Caco-2 (cell line): Measurements from ENCODE around the gene PER2. TPM values are rescaled to one million over a fixed set of nuclear protein-coding genes. Genes with fewer than 3 reads are reported as not detected.

ENCODE experiments used
- BruUV-seq: library from RNA; stranded (reverse); fragments of 400-500 nt; replicated peaks from 2 replicates; lab custom pipeline; 2021; lab: Mats Ljungman, UMichigan
- CTCF ChIA-PET: fragments of 300-600 bp; sonication (Branson Sonifier 250); formaldehyde crosslinking; loops from one replicate; lab custom pipeline; 2022; ENCODE audit warnings: antibody characterized with exemption; lab: Charles Lee
- POLR2A ChIA-PET: fragments of 300-600 bp; sonication (Branson Sonifier 250); formaldehyde crosslinking; loops from one replicate; lab custom pipeline; 2022; ENCODE audit warnings: antibody characterized with exemption; lab: Charles Lee
- DNase-seq, 2 experiments: peaks; one replicate each; pipeline versions ENCODE4 v3.0.0 to v3.0.0-alpha.2; 2020 to 2022
- H3K27me3 ChIP-seq: replicated peaks from 2 replicates; pipeline ENCODE4 v1.6.0; 2011; ENCODE audit warnings: low read length; ENCODE audit not compliant: control insufficient read depth, insufficient read depth
- H3K36me3 ChIP-seq: 2 replicates; pipeline ENCODE4 v1.5.1; 2011; ENCODE audit warnings: low read length; ENCODE audit not compliant: control insufficient read depth, insufficient read depth
- H3K4me1 ChIP-seq: fragments of 250-450 bp; sonication (Bioruptor Pico); 2 replicates; pipeline ENCODE4 v1.5.1; 2020; ENCODE audit warnings: mild to moderate bottlenecking
- H3K4me3 ChIP-seq: 2 replicates; pipeline ENCODE4 v1.5.1; 2011; ENCODE audit warnings: low read depth, mild to moderate bottlenecking, control low read depth, low read length
- H3K9me3 ChIP-seq: fragments of 250-450 bp; sonication (Bioruptor Pico); 2 replicates; pipeline ENCODE4 v1.5.1; 2020; ENCODE audit warnings: mild to moderate bottlenecking, moderate library complexity
- H3K27ac Mint-ChIP-seq: one replicate; pipeline ENCODE4 v1.8.0; 2022; ENCODE audit warnings: mixed read lengths; ENCODE audit not compliant: unreplicated experiment
- H3K27me3 Mint-ChIP-seq: one replicate; pipeline ENCODE4 v1.8.0; 2022; ENCODE audit warnings: mixed read lengths; ENCODE audit not compliant: insufficient read depth, unreplicated experiment
- H3K36me3 Mint-ChIP-seq: one replicate; pipeline ENCODE4 v1.8.0; 2022; ENCODE audit warnings: mild to moderate bottlenecking, mixed read lengths; ENCODE audit not compliant: insufficient read depth, unreplicated experiment
- H3K4me1 Mint-ChIP-seq: one replicate; pipeline ENCODE4 v1.8.0; 2022; ENCODE audit warnings: low read depth, mixed read lengths; ENCODE audit not compliant: unreplicated experiment
- H3K4me3 Mint-ChIP-seq: one replicate; pipeline ENCODE4 v1.8.0; 2022; ENCODE audit warnings: mild to moderate bottlenecking, moderate library complexity, mixed read lengths; ENCODE audit not compliant: unreplicated experiment
- H3K9me3 Mint-ChIP-seq: one replicate; pipeline ENCODE4 v1.8.0; 2022; ENCODE audit warnings: mixed read lengths; ENCODE audit not compliant: unreplicated experiment
- CTCF ChIP-seq, 2 experiments: fragments of 200-600 bp in 1 of 2; IDR thresholded peaks; 1 replicate in 1 of 2; 2 replicates in 1 of 2; pipeline versions ENCODE4 v1.5.1 to v1.8.0; 2011 to 2022; ENCODE audit warnings: antibody characterized with exemption in 1 of 2, control low read depth in 1 of 2, inconsistent platforms in 1 of 2, low read depth in 1 of 2, low read length in 1 of 2, mild to moderate bottlenecking in 1 of 2, moderate library complexity in 1 of 2; ENCODE audit not compliant: insufficient read depth in 1 of 2, severe bottlenecking in 1 of 2, unreplicated experiment in 1 of 2
- intact Hi-C: fragments of 100-400 bp; cut with micrococcal nuclease; formaldehyde crosslinking; loops from one replicate; pipeline ENCODE4 v1.10.0; 2022; ENCODE audit not compliant: unreplicated experiment
- total RNA-seq: library from RNA; stranded (reverse); gene quantifications from 2 replicates; pipeline ENCODE4 v1.2.3, GENCODE V29; 2022

The PER2 gene
- total RNA-seq, 1 experiment from 2014 or later, result 12.2 TPM

- H3K36me3 Mint-ChIP-seq, result peaks cover 14% of the 10 kb centered on the region
- no peak overlapping the region for H3K4me3 Mint-ChIP-seq
- no peak for DNase-seq
- Histone ChIP-seq H3K4me1 (peaks cover 27% of the 10 kb centered on the region), H3K27me3 (no peaks in the 10 kb centered on the region), H3K9me3 (no peaks in the 10 kb centered on the region), H3K36me3 (no peaks in the 10 kb centered on the region), H3K4me3 (no peak overlapping the region)
- POLR2A ChIA-PET, result no interaction called here
- no peaks in the 10 kb centered on the region for H3K27me3 Mint-ChIP-seq
- H3K27ac Mint-ChIP-seq, result no peak overlapping the region
- intact Hi-C loops, result no loop called here
- H3K9me3 Mint-ChIP-seq, result no peaks in the 10 kb centered on the region
- no TSS peak for BruUV-seq
- peaks cover 15% of the 10 kb centered on the region for H3K4me1 Mint-ChIP-seq
- CTCF ChIA-PET, result no interaction called here
- no peak for TF ChIP-seq CTCF (IDR thresholded peaks at IDR 0.05; ENCODE audit: insufficient read depth in 1 of 2, low read depth in 1 of 2, low read length in 1 of 2, severe bottlenecking in 1 of 2, unreplicated experiment in 1 of 2)
These were observed 21.1 kb downstream of the PER2 start for GRCh38 chr2:238267341-238267710.

- peaks cover 6% of the 10 kb centered on the region for H3K36me3 Mint-ChIP-seq
- no peaks in the 10 kb centered on the region for H3K27me3 ChIP-seq
- DNase-seq, result no peak
- H3K4me1 Mint-ChIP-seq, result peaks cover 6% of the 10 kb centered on the region
- TF ChIP-seq CTCF (IDR thresholded peaks at IDR 0.05; ENCODE audit: insufficient read depth in 1 of 2, low read depth in 1 of 2, low read length in 1 of 2, severe bottlenecking in 1 of 2, unreplicated experiment in 1 of 2), result no peak
- no TSS peak for BruUV-seq
- H3K27me3 Mint-ChIP-seq, result no peaks in the 10 kb centered on the region
- ChIA-PET CTCF (no interaction called here), POLR2A (no interaction called here)
- H3K36me3 ChIP-seq, result no peaks in the 10 kb centered on the region; the same call in 1 of the 2 replicates
- H3K4me3 Mint-ChIP-seq, result no peak overlapping the region
- H3K4me3 ChIP-seq, result no peak overlapping the region
- no peak overlapping the region for H3K27ac Mint-ChIP-seq
- H3K9me3 Mint-ChIP-seq, result no peaks in the 10 kb centered on the region
- H3K9me3 ChIP-seq, result no peaks in the 10 kb centered on the region
- peaks cover 13% of the 10 kb centered on the region for H3K4me1 ChIP-seq
- intact Hi-C loops, result no loop called here
These were observed 22.8 kb downstream of the PER2 start for GRCh38 chr2:238265605-238266004.

GRCh38 chr2:238264072-238264460 is 24.3 kb downstream of the PER2 start:
- no peaks in the 10 kb centered on the region for H3K9me3 ChIP-seq
- no peak for DNase-seq
- ChIA-PET CTCF (interaction anchor here (1.3 to 1.7 kb wide), 5 partner anchors 21 to 406 kb away, joined by 3 to 13 read pairs (median 8); partner anchors contain the start of gene HES6), POLR2A (interaction anchor here (0.6 to 1.3 kb wide), 3 partner anchors 24 to 77 kb away, joined by 3 to 5 read pairs (median 4); partner anchors contain the start of gene HES6)
- no peaks in the 10 kb centered on the region for H3K9me3 Mint-ChIP-seq
- no peak overlapping the region for H3K4me3 ChIP-seq
- BruUV-seq, result no TSS peak
- no peak overlapping the region for H3K4me3 Mint-ChIP-seq
- H3K27me3 Mint-ChIP-seq, result no peaks in the 10 kb centered on the region
- H3K27ac Mint-ChIP-seq, result no peak overlapping the region
- intact Hi-C loops, result no loop called here
- H3K36me3 Mint-ChIP-seq, result no peaks in the 10 kb centered on the region
- no peaks in the 10 kb centered on the region; the same call in 1 of the 2 replicates for H3K36me3 ChIP-seq
- H3K4me1 Mint-ChIP-seq, result no peaks in the 10 kb centered on the region
- H3K4me1 ChIP-seq, result peaks cover 5% of the 10 kb centered on the region
- no peak for TF ChIP-seq CTCF (IDR thresholded peaks at IDR 0.05; ENCODE audit: insufficient read depth in 1 of 2, low read depth in 1 of 2, low read length in 1 of 2, severe bottlenecking in 1 of 2, unreplicated experiment in 1 of 2)
- H3K27me3 ChIP-seq, result no peaks in the 10 kb centered on the region
